A673 (cell line): ENCODE measurements around the gene PODXL. TPM values are rescaled to one million over a fixed set of nuclear protein-coding genes. Genes with fewer than 3 reads are reported as not detected.

Source experiments
- BruUV-seq: library from RNA; stranded (reverse); fragments of 400-500 nt; replicated peaks from 2 replicates; lab custom pipeline; 2021; lab: Mats Ljungman, UMichigan
- CTCF ChIA-PET: fragments of 300-600 bp; sonication (Branson Sonifier 250); formaldehyde crosslinking; loops from one replicate; lab custom pipeline; 2022; ENCODE audit warnings: antibody characterized with exemption; lab: Charles Lee
- POLR2A ChIA-PET: fragments of 300-600 bp; sonication (Branson Sonifier 250); formaldehyde crosslinking; loops from one replicate; lab custom pipeline; 2022; ENCODE audit warnings: antibody characterized with exemption; ENCODE audit not compliant: low non-redundant PET; lab: Charles Lee
- DNase-seq: peaks from one replicate; pipeline ENCODE4 v3.0.0-alpha.2; 2015; ENCODE audit warnings: low spot score
- H3K27ac ChIP-seq: fragments of 200-600 bp; sonication (generic); 2 replicates; pipeline ENCODE4 v1.5.1; 2016; ENCODE audit warnings: mixed run types, low read depth, mild to moderate bottlenecking, mixed read lengths, antibody characterized with exemption, low read length; ENCODE audit not compliant: poor library complexity, severe bottlenecking
- H3K27me3 ChIP-seq: fragments of 200-600 bp; sonication (generic); replicated peaks from 2 replicates; pipeline ENCODE4 v1.6.1; 2017; ENCODE audit warnings: mixed run types, low read depth, mild to moderate bottlenecking, mixed read lengths, antibody characterized with exemption, low read length; ENCODE audit not compliant: insufficient read depth, poor library complexity
- H3K36me3 ChIP-seq: fragments of 200-600 bp; sonication (generic); 2 replicates; pipeline ENCODE4 v1.6.1; 2016; ENCODE audit warnings: mixed run types, mild to moderate bottlenecking, mixed read lengths, antibody characterized with exemption, low read length; ENCODE audit not compliant: insufficient read depth, poor library complexity, severe bottlenecking
- H3K4me1 ChIP-seq: fragments of 200-600 bp; sonication (generic); 2 replicates; pipeline ENCODE4 v1.6.1; 2017; ENCODE audit warnings: mixed run types, mild to moderate bottlenecking, mixed read lengths, antibody characterized with exemption, low read length; ENCODE audit not compliant: insufficient read depth, poor library complexity, severe bottlenecking
- H3K4me3 ChIP-seq: fragments of 200-600 bp; sonication (generic); 2 replicates; pipeline ENCODE4 v1.5.1; 2016; ENCODE audit warnings: low read depth, mixed run types, mild to moderate bottlenecking, mixed read lengths, low read length; ENCODE audit not compliant: poor library complexity, severe bottlenecking
- H3K9me3 ChIP-seq: fragments of 200-600 bp; sonication (generic); 2 replicates; pipeline ENCODE4 v1.6.1; 2016; ENCODE audit warnings: mixed run types, low read depth, mild to moderate bottlenecking, mixed read lengths, antibody characterized with exemption, low read length; ENCODE audit not compliant: poor library complexity, severe bottlenecking
- EZH2 ChIP-seq: fragments of 200-600 bp; sonication (generic); IDR thresholded peaks from 2 replicates; pipeline ENCODE4 v1.6.1; 2017; ENCODE audit warnings: borderline replicate concordance, low read depth, mild to moderate bottlenecking, mixed read lengths, antibody characterized with exemption, low read length; ENCODE audit not compliant: poor library complexity, severe bottlenecking
- intact Hi-C: fragments of 100-400 bp; cut with micrococcal nuclease; formaldehyde crosslinking; loops from one replicate; pipeline ENCODE4 v1.10.0; 2022; ENCODE audit not compliant: unreplicated experiment
- total RNA-seq: library from RNA; stranded (reverse); gene quantifications from 2 replicates; pipeline ENCODE4 v1.2.3, GENCODE V29; 2021
- TF ChIP-seq, protein P1 (sequence below): fragments of 300-800, 200-600 bp; sonication (generic); conservative IDR thresholded peaks from 2 replicates; pipeline ENCODE4 v1.5.1; 2017; ENCODE audit warnings: low read depth, mild to moderate bottlenecking, antibody characterized with exemption, low read length, moderate library complexity, mixed read lengths

Gene PODXL
- total RNA-seq, 1 experiment from 2014 or later = 22.1 TPM

DNA sequence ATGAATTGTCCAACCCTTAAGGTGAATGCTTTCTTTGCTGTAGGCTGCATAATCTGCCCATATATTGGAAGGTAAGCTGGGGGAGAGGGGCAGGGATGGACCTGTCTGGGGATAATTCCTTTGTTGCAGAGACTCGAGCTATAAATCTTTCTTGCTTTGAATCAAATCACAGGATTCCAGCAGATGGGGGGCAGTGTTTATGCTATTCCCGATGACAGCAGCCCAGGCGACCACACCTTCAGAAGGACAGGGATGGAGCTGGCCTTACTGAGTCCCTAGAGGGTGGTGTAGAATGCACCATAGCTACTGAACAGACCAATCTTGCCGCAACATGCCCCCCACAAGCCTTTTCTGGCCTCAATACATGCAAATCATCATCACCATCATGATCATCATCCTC lies 2.5 kb downstream of the PODXL start:
- no peaks in the 10 kb centered on the region for H3K27me3 ChIP-seq
- no TSS peak for BruUV-seq
- ChIA-PET POLR2A (no interaction called here), CTCF (no interaction called here)
- H3K36me3 ChIP-seq = no peaks in the 10 kb centered on the region
- no peak overlapping the region for H3K27ac ChIP-seq
- intact Hi-C loops = no loop called here
- DNase-seq = no peak
- H3K9me3 ChIP-seq = no peaks in the 10 kb centered on the region
- peaks cover 18% of the 10 kb centered on the region for H3K4me1 ChIP-seq
- no peak for TF ChIP-seq EZH2
- TF ChIP-seq, protein P1, sequence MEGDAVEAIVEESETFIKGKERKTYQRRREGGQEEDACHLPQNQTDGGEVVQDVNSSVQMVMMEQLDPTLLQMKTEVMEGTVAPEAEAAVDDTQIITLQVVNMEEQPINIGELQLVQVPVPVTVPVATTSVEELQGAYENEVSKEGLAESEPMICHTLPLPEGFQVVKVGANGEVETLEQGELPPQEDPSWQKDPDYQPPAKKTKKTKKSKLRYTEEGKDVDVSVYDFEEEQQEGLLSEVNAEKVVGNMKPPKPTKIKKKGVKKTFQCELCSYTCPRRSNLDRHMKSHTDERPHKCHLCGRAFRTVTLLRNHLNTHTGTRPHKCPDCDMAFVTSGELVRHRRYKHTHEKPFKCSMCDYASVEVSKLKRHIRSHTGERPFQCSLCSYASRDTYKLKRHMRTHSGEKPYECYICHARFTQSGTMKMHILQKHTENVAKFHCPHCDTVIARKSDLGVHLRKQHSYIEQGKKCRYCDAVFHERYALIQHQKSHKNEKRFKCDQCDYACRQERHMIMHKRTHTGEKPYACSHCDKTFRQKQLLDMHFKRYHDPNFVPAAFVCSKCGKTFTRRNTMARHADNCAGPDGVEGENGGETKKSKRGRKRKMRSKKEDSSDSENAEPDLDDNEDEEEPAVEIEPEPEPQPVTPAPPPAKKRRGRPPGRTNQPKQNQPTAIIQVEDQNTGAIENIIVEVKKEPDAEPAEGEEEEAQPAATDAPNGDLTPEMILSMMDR = no peak
- no peak overlapping the region for H3K4me3 ChIP-seq

DNA sequence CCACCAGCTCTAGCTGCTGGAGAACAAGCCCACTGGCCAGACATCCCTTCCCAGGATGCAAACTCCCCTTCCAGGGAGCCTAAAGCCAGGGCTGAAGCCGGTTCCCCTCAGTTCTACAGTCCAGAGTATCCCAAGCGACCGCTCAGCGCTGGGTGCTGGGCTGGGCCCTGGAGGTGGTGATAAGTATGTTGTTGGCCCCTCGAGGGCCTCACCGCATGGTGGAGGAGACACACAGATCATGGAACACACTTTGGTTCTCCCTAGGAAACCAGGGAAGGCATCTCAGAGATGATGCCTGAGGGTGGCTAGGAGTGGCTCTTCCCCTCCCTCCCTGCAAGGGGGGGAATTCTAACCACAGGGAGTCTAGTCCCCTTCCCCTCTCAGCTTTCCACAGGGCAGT lies 4.4 kb downstream of the PODXL start:
- TF ChIP-seq EZH2 = no peak
- TF ChIP-seq, protein P1 = no peak
- POLR2A ChIA-PET = no interaction called here
- H3K36me3 ChIP-seq = no peaks in the 10 kb centered on the region
- intact Hi-C loops = no loop called here
- BruUV-seq = no TSS peak
- H3K9me3 ChIP-seq = no peaks in the 10 kb centered on the region
- H3K27me3 ChIP-seq = no peaks in the 10 kb centered on the region
- CTCF ChIA-PET = no interaction called here
- peaks cover 8% of the 10 kb centered on the region for H3K4me1 ChIP-seq
- no peak for DNase-seq
- H3K4me3 ChIP-seq = no peak overlapping the region
- no peak overlapping the region for H3K27ac ChIP-seq

DNA sequence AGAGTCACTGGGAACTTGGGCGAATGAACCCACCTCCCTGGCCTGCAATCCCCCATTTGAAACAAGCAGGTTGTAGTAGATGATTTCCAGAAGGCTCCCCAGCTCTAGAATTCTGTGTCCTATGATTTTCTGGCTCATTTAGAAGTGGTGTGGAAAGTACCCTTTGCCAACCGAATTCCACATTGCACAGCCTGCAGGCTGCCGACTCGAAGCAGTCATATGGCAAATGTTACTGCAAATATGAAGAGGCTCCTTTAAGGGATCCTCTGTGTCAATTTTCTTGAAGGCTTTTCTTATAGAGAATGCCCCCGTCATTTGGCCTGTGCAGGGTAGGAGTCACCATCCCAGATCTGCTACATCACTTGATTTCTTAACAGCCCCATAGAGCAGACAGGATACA lies 5.6 kb downstream of the PODXL start:
- Histone ChIP-seq H3K27me3 (no peaks in the 10 kb centered on the region), H3K4me1 (peaks cover 12% of the 10 kb centered on the region), H3K27ac (no peak overlapping the region), H3K9me3 (no peaks in the 10 kb centered on the region), H3K36me3 (no peaks in the 10 kb centered on the region), H3K4me3 (no peak overlapping the region)
- CTCF ChIA-PET = no interaction called here
- no peak for DNase-seq
- POLR2A ChIA-PET = no interaction called here
- no TSS peak for BruUV-seq
- intact Hi-C loops = no loop called here
- TF ChIP-seq EZH2 = no peak
- TF ChIP-seq, protein P1 = no peak
